T-helper 22 cell (primary cell): ENCODE results near the gene ENO2.

Experiments
- DNase-seq: peaks from one replicate; pipeline ENCODE4 v3.0.0-alpha.2; 2020; ENCODE audit warnings: low read depth

The ENO2 gene

DNA sequence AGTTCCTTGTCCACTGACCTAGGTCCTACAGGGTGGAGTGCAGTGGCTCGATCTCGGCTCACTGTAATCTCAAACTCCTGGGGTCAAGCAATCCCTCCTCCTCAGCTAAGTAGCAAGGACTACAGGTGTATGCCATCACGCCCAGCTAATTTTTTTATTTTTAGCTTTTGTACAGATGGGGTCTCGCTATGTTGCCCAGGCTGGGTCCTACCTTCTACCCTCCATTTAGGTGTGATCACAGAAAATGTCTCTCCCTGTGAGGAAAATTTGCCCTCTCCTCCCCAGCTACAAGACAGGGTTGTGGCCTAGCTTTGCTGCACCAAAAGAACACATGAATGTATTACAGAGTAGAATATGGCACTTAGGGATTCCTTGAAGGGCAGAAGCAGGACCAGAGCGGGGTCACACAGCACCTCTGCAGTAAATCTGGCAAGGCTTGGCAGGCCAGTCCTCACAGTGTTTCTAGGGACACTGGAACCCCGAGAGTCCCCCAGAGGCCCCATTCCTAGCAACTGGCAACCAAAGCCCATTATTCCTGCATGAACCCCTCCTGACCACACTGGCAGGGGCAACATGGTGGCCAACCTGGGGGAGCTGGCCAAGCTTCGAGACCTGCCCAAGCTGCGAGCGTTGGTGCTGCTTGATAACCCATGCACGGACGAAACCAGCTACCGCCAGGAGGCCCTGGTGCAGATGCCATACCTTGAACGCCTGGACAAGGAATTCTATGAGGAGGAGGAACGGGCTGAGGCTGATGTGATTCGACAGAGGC is 2.0 kb upstream of the ENO2 start:
- no peak for DNase-seq

DNA sequence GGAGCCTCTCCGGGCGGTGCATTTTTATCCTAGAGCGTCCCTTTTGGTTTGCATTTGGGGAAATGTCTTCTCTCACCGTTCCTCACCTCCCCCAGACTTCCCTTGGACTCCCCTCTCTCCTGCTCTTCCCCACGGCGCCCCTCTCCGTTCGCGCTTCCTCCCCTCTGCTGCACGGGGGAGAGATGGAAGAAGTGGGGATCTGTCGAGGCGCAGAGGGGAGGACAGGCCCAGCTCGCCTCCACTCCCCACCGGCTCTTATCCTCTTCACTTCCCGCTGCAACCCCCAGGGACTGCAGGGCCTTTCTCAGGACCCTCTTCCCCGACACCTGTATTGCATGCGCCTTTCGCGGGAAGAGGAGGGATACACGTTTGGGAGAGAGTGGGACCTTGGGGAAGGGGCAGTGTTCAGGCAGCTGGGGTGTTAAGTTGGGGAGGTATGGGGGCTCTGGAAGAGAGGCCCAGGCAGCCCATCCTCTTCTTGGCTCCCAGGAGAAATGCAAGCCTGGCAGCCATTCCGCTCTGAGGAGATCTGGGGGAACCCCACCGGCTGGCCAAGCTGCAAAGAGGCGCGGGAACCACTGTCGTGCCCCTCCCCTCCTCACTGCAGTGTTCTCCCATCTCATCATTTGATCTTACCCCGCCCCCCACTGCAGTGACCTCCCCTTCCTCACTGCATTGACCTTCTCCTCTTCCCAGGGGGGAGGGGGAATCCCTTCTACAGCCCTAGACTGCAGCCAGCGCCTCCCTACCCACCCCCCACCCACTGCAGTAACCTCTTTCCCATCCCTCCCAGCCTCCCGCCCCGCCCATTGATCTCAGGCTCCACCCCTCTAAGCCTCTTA is 788 bp downstream of the ENO2 start:
- DNase-seq = no peak

DNA sequence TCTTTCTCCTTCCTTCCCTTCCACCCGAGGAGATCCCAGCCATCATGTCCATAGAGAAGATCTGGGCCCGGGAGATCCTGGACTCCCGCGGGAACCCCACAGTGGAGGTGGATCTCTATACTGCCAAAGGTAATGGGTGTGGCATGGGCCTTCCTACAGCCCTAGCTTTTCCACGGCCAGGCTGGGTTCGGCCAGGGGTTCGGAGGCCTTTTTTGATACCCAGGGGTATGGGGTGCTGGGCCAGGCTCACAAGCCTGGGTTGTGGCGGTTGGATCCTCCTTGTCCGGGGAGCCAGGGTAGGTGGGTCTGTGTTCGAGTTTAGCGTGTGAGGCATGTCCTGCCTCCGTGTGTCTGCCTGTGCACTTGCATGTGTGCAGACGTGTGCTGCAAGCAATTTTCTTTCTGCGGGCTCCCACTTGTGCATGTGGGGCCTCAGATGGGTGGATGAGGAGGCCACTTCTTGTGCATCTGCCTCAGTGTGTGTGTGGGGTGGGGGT is 1.5 kb downstream of the ENO2 start:
- DNase-seq = no peak

DNA sequence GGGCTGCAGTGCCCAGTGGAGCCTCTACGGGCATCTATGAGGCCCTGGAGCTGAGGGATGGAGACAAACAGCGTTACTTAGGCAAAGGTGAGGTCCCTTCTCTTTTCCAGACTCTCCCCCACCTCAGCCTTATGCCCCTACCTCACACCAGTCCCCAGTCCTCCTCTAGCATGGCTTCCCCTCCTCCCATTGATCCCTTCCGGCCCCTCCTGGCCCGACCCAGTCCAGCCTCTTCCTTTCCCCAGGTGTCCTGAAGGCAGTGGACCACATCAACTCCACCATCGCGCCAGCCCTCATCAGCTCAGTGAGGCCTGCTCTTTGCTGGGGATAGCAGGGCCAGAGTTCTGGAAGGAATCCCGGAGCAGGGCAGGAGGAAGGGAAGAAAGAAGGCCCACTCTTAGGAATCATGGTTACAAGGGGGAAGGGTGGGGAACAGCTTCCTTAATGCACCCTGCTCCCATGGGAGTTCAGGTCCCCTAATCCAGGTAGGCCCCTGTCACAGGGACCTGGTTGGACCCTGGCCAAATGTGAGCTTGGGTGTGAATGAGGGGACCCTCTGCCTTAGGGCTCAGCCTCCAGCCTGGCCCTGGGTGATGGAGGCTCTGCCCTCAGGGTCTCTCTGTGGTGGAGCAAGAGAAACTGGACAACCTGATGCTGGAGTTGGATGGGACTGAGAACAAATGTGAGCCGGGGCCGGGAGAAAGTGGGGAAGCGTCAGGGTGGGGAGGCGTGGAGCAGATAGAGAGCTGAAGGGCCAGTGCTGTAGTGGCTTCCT is 2.2 kb downstream of the ENO2 start:
- DNase-seq = no peak

DNA sequence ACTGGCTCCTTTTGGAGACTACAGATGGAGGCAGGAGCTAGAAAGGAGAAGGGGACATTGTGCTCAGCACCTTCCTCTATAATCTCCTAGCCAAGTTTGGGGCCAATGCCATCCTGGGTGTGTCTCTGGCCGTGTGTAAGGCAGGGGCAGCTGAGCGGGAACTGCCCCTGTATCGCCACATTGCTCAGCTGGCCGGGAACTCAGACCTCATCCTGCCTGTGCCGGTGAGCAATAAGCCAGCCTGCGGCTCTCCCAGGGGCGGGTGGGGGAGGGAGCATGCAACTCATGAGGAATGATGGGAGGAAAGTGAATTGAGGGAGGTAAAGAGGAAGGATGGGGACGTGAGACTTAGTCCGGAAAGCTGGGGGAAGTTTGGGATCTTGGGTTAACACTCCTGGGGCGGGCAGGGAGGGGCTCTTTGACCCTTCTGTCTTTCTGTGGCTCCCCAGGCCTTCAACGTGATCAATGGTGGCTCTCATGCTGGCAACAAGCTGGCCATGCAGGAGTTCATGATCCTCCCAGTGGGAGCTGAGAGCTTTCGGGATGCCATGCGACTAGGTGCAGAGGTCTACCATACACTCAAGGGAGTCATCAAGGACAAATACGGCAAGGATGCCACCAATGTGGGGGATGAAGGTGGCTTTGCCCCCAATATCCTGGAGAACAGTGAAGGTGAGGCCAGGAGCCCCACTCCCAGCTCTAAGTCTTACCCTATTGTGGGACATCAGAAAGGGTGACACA is 3.3 kb downstream of the ENO2 start:
- DNase-seq = no peak

DNA sequence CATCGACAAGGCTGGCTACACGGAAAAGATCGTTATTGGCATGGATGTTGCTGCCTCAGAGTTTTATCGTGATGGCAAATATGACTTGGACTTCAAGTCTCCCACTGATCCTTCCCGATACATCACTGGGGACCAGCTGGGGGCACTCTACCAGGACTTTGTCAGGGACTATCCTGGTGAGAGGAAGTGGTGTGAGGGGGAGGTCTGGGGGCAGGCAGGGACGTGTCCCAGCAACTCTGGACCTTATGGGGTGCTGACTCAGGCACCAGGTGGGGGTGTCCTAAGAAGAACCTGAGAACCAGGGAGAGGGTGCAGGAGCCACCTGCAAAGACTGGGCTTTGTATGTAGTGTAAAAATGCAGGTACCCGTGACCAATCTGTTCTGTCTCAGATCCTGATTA is 5.2 kb downstream of the ENO2 start:
- no peak for DNase-seq

DNA sequence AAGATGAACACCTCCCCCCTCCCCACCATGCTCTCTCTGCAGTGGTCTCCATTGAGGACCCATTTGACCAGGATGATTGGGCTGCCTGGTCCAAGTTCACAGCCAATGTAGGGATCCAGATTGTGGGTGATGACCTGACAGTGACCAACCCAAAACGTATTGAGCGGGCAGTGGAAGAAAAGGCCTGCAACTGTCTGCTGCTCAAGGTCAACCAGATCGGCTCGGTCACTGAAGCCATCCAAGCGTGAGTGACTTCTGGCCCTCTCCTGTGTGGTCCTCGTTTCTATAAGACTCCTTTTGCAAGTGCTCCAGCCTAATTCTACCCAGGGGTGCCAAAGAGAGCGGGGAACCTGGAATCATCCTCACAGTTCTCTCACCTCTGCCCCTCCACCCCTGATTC is 7.2 kb downstream of the ENO2 start:
- DNase-seq = no peak

DNA sequence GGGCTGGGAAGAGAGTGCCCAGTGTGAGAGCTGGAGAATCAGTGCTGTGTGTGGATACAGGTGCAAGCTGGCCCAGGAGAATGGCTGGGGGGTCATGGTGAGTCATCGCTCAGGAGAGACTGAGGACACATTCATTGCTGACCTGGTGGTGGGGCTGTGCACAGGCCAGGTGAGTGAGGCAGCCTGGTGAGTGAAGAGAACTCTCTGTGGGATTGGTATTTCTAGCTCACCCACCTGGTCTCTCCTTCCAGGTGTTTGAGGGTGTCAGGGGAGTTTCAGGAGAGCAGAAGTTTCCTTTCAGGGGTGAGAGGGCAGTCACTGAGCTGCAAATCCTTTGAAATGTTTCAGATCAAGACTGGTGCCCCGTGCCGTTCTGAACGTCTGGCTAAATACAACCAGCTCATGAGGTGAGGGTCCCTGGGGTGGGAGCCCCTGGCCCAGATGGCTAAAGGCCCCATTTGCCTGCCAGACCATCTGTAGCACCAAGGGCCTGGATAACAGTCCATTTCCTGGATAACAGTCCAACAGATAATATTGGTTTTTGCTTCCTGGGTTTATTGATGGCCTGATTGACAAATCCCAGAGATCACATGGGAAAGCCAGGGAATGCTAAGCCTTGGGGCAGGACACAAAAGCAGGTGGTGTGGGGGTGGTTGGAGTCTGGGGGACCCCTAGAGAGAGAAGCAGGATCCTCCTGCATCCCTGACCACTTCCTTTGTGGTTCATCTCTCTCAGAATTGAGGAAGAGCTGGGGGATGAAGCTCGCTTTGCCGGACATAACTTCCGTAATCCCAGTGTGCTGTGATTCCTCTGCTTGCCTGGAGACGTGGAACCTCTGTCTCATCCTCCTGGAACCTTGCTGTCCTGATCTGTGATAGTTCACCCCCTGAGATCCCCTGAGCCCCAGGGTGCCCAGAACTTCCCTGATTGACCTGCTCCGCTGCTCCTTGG is 7.9 kb downstream of the ENO2 start:
- DNase-seq = no peak

DNA sequence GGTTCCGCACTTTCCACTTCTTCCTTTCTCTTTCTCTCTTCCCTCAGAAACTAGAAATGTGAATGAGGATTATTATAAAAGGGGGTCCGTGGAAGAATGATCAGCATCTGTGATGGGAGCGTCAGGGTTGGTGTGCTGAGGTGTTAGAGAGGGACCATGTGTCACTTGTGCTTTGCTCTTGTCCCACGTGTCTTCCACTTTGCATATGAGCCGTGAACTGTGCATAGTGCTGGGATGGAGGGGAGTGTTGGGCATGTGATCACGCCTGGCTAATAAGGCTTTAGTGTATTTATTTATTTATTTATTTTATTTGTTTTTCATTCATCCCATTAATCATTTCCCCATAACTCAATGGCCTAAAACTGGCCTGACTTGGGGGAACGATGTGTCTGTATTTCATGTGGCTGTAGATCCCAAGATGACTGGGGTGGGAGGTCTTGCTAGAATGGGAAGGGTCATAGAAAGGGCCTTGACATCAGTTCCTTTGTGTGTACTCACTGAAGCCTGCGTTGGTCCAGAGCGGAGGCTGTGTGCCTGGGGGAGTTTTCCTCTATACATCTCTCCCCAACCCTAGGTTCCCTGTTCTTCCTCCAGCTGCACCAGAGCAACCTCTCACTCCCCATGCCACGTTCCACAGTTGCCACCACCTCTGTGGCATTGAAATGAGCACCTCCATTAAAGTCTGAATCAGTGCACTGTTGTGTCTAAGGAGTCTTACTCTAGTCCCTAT is 8.8 kb downstream of the ENO2 start:
- DNase-seq = no peak

DNA sequence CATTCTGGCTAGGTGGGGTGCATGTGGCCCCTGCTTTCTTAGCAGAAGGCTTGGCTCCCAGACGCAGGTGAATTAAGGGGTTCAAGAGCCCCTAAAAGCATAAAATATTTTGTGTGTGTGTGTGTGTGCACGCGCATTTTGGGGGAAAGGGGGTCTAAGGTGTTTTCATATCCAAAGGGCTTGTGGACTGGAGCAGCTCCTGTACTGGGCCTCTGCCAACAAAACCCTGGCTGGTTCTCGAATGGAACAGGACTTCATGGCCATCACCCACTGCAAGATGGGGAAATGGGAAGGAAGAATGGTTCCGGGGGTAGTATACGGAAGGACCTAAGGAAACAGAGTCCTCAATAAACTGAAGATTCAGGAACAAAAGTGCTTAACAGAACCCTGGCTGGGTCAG is 9.5 kb downstream of the ENO2 start:
- no peak for DNase-seq

DNA sequence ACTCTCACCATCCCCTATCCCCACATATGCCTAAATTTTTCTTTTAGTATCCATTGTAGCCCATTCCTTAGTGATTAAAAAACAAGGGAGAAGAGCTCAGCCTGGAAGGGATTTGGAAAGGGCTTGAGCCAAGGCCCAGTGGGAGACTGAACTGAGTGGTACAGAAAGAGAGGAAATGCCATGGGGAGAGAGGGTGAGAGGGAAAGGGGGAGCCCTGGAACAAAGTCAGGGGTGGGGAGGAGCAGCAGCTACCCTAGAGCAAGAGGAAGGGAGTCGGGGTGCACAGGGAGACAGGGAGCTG is 10.8 kb downstream of the ENO2 start:
- DNase-seq = no peak

DNA sequence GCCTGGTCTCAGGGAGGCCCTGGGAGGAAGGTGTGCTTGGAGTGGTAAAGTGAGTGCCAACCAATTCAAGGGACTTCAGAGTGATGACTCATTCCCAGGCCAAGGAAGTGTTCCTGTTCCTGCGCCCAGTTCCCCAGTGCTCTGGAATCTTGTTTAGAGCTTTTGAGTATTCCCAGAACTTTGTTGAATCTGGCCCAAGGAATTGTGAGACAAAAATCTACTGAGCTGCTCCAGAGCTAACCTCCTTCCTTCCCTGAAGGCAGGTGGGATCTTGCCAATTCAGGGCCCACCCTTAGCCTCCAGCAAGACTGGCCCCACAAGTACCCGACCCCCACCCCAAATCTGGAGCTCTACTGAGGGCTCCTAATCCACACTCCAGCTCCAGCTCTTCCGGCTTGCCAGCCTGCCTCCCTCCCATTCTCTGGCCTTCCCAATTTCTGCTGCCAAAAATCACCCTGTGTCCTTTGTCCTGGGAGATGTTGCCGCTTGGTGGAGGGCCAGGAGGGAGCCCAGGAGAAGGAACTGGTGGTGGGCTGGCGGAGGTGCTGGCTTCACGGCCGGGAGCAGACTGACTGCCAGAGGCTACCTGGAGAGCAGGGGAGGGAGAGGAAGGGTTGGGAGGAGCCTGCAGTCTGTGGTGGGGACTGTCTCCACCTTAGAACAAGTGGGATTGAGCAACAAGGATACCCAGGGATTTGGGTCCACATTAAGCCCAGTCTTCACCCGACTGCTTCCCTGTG is 11.3 kb downstream of the ENO2 start:
- DNase-seq = no peak

DNA sequence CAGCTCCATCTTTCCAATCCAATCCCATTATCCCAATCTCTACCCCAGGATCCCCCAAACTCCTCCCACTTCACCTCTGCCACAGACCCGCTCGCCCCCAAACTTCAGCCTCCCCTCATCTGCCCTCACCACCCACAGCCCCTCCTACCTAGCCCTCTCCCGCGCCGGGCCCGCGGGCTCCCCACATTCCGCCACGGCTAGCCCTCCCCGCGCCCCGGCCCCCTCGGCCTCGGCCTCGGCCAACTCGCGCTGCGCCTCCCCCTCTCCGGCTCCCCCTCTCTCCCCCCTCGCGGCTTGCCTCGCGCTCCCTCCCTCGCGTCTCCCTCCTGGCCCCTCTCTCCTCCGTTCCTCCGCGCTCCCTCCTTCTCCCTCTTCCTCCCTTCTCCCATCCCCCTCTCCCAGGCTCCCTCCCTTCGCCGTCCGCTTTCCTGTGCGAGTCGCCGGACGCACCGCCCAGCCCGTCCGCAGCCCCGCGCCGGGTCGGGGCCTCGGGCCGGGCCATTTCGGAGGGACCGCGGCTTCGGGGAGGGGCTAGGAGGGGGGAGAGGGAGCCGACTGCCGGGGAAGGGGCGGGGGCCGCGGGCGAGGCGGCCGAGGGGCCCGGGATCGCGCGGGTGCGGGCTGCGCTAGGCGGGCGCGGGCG is 13.1 kb downstream of the ENO2 start, which contains the start of gene ATN1:
Gene ATN1 (plus strand): TSS at position 581 of the 643 bp plus-strand sequence. CDS start 6,043 bp downstream, outside the sequence.
- no peak for DNase-seq

DNA sequence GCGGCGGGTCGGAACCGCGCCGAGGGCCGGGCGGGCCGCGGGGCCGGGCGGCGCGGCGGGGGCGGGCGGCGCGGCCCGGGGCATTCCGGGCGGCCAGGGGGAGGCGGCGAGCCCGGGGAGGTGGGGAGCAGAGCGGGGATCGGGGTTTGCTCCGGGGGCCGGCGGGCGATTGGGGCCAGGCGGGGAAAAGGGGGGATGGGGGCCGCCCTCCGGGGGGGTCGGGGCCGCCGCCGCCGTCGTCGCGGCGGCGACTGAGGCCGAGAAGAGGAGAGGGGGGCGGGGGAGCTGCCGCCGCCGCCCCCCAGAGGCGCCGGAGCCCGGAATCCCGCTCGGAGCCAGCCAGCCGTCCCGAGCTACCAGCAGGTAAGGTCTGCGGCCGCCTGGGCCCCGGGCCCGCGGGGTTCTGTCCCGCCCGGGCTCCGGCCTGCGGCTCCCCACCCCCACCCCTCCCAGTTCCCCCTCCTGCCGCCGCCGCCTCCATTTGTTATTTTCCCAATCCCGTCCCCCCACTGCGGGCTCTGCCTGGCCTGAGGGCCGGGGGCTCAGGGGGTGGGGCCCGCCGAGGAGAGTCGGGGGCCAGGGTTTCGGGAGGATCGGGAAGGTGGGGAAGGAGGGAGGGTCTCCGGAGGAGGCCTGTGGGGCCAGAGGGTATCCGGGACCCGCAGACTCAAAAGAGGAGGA is 13.8 kb downstream of the ENO2 start:
- no peak for DNase-seq

DNA sequence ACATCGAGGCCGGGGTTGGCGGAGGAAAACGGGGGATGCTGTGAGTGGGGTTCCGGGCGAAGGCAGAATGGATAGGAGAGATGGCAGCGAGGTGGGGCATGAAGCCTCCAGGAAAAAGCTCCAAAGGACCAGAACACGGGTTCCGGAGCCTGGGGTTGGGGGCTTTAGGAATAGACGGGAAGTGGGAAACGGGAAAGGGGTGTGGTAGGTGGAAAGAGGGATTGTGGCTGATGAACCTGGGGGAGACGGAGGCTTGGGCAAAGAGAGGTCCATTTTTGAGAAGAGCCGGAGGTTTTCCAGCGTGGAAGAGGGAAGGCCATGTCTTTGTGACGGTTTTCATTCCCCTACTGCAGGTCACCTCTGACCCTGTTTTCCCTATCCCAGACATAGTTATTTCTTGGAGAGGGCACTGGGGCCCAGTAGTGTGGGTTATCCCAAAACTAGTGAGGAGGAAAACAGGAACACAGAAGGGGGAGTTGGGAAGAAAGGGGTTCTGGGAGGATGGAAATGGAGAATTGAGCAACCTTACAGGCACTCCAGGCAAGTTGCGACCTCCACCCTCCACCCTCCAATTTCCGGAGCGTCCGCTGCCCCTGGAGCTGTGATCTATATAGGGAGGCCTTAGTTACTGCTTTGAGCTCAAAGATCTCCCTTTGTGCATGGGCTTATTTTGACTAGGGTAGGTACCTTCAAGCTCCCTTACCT is 14.5 kb downstream of the ENO2 start:
- DNase-seq = no peak

DNA sequence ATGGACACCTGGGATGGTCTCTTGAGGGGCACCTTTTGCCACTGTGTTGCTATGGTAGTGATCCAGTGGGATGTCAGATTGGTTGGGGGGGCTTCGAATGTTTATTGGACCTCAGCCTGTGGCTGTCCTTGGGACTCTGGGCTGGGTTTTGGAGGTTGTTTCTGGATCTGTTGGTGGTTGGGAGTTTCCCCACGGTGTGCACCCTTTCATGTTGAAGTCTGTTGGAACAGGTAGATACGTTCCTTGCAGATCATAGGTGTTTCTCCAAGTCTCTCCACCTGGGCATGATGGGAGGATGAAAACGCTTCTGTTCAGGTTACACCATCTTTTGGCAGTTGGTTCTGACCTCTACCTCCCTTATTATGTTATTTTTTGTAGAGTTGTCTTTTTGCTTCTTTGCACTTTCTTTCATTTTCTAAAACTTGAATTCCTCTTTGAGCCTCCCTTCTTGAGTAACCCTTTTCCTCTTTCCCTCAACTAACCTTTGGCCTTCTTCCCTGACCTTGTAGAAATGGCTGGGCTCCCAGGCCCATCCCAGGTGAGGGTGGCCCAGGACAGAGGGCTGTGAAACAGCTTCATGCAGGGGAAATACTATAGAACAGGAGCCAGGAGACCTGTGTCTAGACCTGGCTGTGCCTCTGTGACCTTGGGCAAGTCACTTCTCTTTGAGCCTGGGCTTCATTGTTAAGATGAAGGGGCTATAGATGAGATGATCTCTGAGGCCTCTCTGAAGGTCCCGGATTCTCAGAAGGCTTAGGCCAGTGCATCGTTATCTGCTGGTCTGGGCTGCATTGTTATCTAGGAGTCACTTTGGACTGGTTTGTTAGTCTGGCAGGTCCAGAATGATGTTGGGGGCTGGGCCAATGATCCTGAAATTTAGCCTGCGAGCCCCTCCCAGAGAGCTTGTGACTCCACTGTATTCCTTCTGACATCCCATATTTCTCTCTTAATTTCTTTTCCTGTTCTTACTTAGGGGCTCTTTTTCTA is 15.4 kb downstream of the ENO2 start:
- no peak for DNase-seq
